HCT116 (cell line): ENCODE measurements around the gene PDE6C. TPM values are rescaled to one million over a fixed set of nuclear protein-coding genes. Genes with fewer than 3 reads are reported as not detected.

Experiments used
- ATAC-seq: fragments of 200-7000 bp; cut with Tn5 transposase; 2 replicates; pipeline ENCODE4 v1.9.1; 2020; ENCODE audit warnings: mild to moderate bottlenecking, moderate library complexity
- BruUV-seq: library from RNA; stranded (reverse); fragments of 400-500 nt; replicated peaks from 2 replicates; lab custom pipeline; 2021; lab: Mats Ljungman, UMichigan
- CTCF ChIA-PET: fragments of 300-600 bp; sonication (Branson Sonifier 250); formaldehyde crosslinking; loops from one replicate; lab custom pipeline; 2021; ENCODE audit warnings: antibody characterized with exemption; lab: Charles Lee
- POLR2A ChIA-PET: fragments of 300-600, 350-600 bp; sonication (Branson Sonifier 250); formaldehyde crosslinking; loops from one replicate; lab custom pipeline; 2021; ENCODE audit warnings: antibody characterized with exemption; lab: Charles Lee
- RAD21 ChIA-PET, 2 experiments: fragments of 300-600 bp; sonication (Branson Sonifier 250); formaldehyde crosslinking; loops; one replicate each; lab custom pipeline; 2023; ENCODE audit warnings: low total read pairs in 2 of 2; ENCODE audit not compliant: uncharacterized antibody in 2 of 2, unreplicated experiment in 2 of 2, low non-redundant PET in 1 of 2; lab: Charles Lee
- DNase-seq: peaks from one replicate; pipeline ENCODE4 v3.0.0-alpha.2; 2010; ENCODE audit warnings: low read depth, low spot score
- H2AFZ ChIP-seq: fragments of 200-600 bp; shearing (Covaris generic), sonication (generic); 2 replicates; pipeline ENCODE4 v1.6.1; 2017; ENCODE audit warnings: low read depth, mixed run types, mixed read lengths, antibody characterized with exemption, low read length; ENCODE audit not compliant: poor library complexity, severe bottlenecking
- H3K27ac ChIP-seq: 2 replicates; pipeline ENCODE4 v1.5.1; 2012; ENCODE audit warnings: low read depth, low read length
- H3K27me3 ChIP-seq: fragments of 200-600 bp; sonication (generic); 2 replicates; pipeline ENCODE4 v1.6.1; 2016; ENCODE audit warnings: mixed run types, low read length, mixed read lengths; ENCODE audit not compliant: insufficient read depth
- H3K36me3 ChIP-seq, 2 experiments: fragments of 200-500 bp in 1 of 2; fragments of 200-600 bp in 1 of 2; sonication (Bioruptor generic) in 1 of 2; sonication (generic) in 1 of 2; 2 replicates each; pipeline versions ENCODE4 v1.5.1 to v1.6.1; 2014 to 2016; ENCODE audit warnings: low read length in 2 of 2, inconsistent platforms in 1 of 2, mixed read lengths in 1 of 2, mixed run types in 1 of 2; ENCODE audit not compliant: insufficient read depth in 2 of 2, control insufficient read depth in 1 of 2
- H3K4me1 ChIP-seq, 2 experiments: fragments of 200-600 bp in 1 of 2; sonication (generic) in 1 of 2; 2 replicates each; pipeline versions ENCODE4 v1.5.1 to v1.6.1; 2012 to 2017; ENCODE audit warnings: low read length in 2 of 2, inconsistent platforms in 1 of 2, mild to moderate bottlenecking in 1 of 2, mixed read lengths in 1 of 2, mixed run types in 1 of 2, moderate library complexity in 1 of 2; ENCODE audit not compliant: insufficient read depth in 2 of 2, control insufficient read depth in 1 of 2
- H3K4me2 ChIP-seq: fragments of 200-600 bp; sonication (generic); 2 replicates; pipeline ENCODE4 v1.6.1; 2017; ENCODE audit warnings: mixed run types, low read length, mixed read lengths
- H3K4me3 ChIP-seq, 2 experiments: fragments of 200-600 bp in 1 of 2; sonication (generic) in 1 of 2; replicated peaks in 1 of 2; 2 replicates each; pipeline ENCODE4 v1.5.1; 2011 to 2016; ENCODE audit warnings: low read length in 2 of 2, control low read depth in 1 of 2, low read depth in 1 of 2, mild to moderate bottlenecking in 1 of 2, mixed read lengths in 1 of 2, mixed run types in 1 of 2
- H3K79me2 ChIP-seq: fragments of 200-600 bp; sonication (generic); 2 replicates; pipeline ENCODE4 v1.6.1; 2017; ENCODE audit warnings: mild to moderate bottlenecking, mixed run types, low read length, moderate library complexity, mixed read lengths; ENCODE audit not compliant: insufficient read depth
- H3K9ac ChIP-seq: fragments of 200-600 bp; sonication (generic); 2 replicates; pipeline ENCODE4 v1.6.1; 2016; ENCODE audit warnings: low read length, mixed read lengths
- H3K9me2 ChIP-seq: fragments of 200-600 bp; sonication (generic), shearing (Covaris generic); 2 replicates; pipeline ENCODE4 v1.6.1; 2017; ENCODE audit warnings: mixed run types, mild to moderate bottlenecking, moderate library complexity; ENCODE audit not compliant: insufficient read depth
- H3K9me3 ChIP-seq, 2 experiments: fragments of 200-500 bp in 1 of 2; fragments of 200-600 bp in 1 of 2; sonication (Bioruptor generic) in 1 of 2; sonication (generic) in 1 of 2; 2 replicates each; pipeline ENCODE4 v1.6.1; 2014 to 2017; ENCODE audit warnings: low read length in 2 of 2, mixed read lengths in 2 of 2, inconsistent platforms in 1 of 2, low read depth in 1 of 2, mild to moderate bottlenecking in 1 of 2, mixed run types in 1 of 2, moderate library complexity in 1 of 2; ENCODE audit not compliant: control insufficient read depth in 1 of 2, insufficient read depth in 1 of 2
- H4K20me1 ChIP-seq: fragments of 200-600 bp; sonication (generic), shearing (Covaris generic); 2 replicates; pipeline ENCODE4 v1.6.1; 2017; ENCODE audit warnings: mixed run types, mild to moderate bottlenecking, moderate library complexity; ENCODE audit not compliant: insufficient read depth
- EZH2phosphoT487 ChIP-seq: fragments of 200-600 bp; IDR thresholded peaks from 2 replicates; pipeline ENCODE4 v1.6.1; 2018; ENCODE audit warnings: antibody characterized with exemption, borderline replicate concordance
- POLR2AphosphoS5 ChIP-seq: IDR thresholded peaks from 2 replicates; pipeline ENCODE4 v1.6.1; 2011; ENCODE audit warnings: mild to moderate bottlenecking, low read depth, low read length, moderate library complexity
- TCF7L2 ChIP-seq: IDR thresholded peaks from 2 replicates; pipeline ENCODE4 v1.7.0; 2011; ENCODE audit warnings: borderline replicate concordance, inconsistent platforms; ENCODE audit not compliant: insufficient read depth, insufficient read length; ENCODE audit errors: extremely low read depth
- intact Hi-C: fragments of 100-400 bp; cut with micrococcal nuclease; formaldehyde crosslinking; loops from 2 replicates; pipeline ENCODE4 v1.10.0; 2022
- total RNA-seq: library from RNA; stranded (reverse); gene quantifications from one replicate; pipeline ENCODE4 v1.2.1, GENCODE V29; 2021; ENCODE audit not compliant: unreplicated experiment
- TF ChIP-seq, protein P1 (sequence below), 3 experiments: fragments of 200-600 bp in 1 of 3; sonication (generic) in 1 of 3; IDR thresholded peaks in 2 of 3; conservative IDR thresholded peaks in 1 of 3; 2 replicates each; pipeline ENCODE4 v1.5.1; 2012 to 2017; ENCODE audit warnings: low read depth in 2 of 3, low read length in 2 of 3, antibody characterized with exemption in 1 of 3, borderline replicate concordance in 1 of 3, control low read depth in 1 of 3, mild to moderate bottlenecking in 1 of 3, mixed read lengths in 1 of 3, mixed run types in 1 of 3, moderate library complexity in 1 of 3; ENCODE audit not compliant: insufficient read depth in 1 of 3
- TF ChIP-seq, protein P2 (sequence below): IDR thresholded peaks from 2 replicates; pipeline ENCODE4 v1.6.1; 2012; ENCODE audit warnings: low read depth

The PDE6C gene
- total RNA-seq, 1 experiment from 2014 or later: not detected

DNA sequence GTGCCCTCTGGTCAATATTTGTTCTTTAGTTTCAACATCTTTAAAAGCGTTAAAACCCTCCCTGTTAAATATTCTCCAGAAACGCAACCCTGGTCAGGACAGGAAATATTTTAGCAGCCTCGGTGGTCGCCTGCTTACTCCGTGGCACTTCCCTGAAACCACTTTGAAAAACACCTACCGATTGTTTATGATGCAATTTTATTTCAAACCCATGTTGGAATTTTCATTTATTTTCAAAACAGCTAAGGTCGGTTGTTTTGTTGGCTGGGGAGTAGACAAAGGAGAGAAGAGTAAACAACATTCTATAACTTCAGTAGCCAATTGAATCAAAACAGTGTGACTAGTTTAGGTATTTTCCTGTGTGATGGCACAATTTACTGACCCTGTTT lies 10.6 kb upstream of the PDE6C start:
- TF ChIP-seq POLR2AphosphoS5: no peak
- no peak for TF ChIP-seq TCF7L2
- TF ChIP-seq, protein P1, sequence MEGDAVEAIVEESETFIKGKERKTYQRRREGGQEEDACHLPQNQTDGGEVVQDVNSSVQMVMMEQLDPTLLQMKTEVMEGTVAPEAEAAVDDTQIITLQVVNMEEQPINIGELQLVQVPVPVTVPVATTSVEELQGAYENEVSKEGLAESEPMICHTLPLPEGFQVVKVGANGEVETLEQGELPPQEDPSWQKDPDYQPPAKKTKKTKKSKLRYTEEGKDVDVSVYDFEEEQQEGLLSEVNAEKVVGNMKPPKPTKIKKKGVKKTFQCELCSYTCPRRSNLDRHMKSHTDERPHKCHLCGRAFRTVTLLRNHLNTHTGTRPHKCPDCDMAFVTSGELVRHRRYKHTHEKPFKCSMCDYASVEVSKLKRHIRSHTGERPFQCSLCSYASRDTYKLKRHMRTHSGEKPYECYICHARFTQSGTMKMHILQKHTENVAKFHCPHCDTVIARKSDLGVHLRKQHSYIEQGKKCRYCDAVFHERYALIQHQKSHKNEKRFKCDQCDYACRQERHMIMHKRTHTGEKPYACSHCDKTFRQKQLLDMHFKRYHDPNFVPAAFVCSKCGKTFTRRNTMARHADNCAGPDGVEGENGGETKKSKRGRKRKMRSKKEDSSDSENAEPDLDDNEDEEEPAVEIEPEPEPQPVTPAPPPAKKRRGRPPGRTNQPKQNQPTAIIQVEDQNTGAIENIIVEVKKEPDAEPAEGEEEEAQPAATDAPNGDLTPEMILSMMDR (IDR thresholded peaks at IDR 0.05 in 2 of 3, conservative IDR thresholded peaks at IDR 0.05 in 1 of 3; ENCODE audit: borderline replicate concordance in 1 of 3, insufficient read depth in 1 of 3, low read depth in 2 of 3, low read length in 2 of 3): no peak
- no peak for TF ChIP-seq EZH2phosphoT487
- TF ChIP-seq, protein P2, sequence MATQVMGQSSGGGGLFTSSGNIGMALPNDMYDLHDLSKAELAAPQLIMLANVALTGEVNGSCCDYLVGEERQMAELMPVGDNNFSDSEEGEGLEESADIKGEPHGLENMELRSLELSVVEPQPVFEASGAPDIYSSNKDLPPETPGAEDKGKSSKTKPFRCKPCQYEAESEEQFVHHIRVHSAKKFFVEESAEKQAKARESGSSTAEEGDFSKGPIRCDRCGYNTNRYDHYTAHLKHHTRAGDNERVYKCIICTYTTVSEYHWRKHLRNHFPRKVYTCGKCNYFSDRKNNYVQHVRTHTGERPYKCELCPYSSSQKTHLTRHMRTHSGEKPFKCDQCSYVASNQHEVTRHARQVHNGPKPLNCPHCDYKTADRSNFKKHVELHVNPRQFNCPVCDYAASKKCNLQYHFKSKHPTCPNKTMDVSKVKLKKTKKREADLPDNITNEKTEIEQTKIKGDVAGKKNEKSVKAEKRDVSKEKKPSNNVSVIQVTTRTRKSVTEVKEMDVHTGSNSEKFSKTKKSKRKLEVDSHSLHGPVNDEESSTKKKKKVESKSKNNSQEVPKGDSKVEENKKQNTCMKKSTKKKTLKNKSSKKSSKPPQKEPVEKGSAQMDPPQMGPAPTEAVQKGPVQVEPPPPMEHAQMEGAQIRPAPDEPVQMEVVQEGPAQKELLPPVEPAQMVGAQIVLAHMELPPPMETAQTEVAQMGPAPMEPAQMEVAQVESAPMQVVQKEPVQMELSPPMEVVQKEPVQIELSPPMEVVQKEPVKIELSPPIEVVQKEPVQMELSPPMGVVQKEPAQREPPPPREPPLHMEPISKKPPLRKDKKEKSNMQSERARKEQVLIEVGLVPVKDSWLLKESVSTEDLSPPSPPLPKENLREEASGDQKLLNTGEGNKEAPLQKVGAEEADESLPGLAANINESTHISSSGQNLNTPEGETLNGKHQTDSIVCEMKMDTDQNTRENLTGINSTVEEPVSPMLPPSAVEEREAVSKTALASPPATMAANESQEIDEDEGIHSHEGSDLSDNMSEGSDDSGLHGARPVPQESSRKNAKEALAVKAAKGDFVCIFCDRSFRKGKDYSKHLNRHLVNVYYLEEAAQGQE: no peak
- H3K4me2 ChIP-seq: no peak overlapping the region
- no peak overlapping the region for H3K27ac ChIP-seq
- H2AFZ ChIP-seq: no peak overlapping the region
- no peaks in the 10 kb centered on the region for H3K9me3 ChIP-seq
- no peaks in the 10 kb centered on the region for H3K4me1 ChIP-seq
- H3K4me3 ChIP-seq: no peak overlapping the region
- H3K79me2 ChIP-seq: no peaks in the 10 kb centered on the region
- intact Hi-C loops: no loop called here
- POLR2A ChIA-PET: no interaction called here
- H4K20me1 ChIP-seq: no peaks in the 10 kb centered on the region
- no peak for ATAC-seq
- BruUV-seq: no TSS peak
- CTCF ChIA-PET: no interaction called here
- RAD21 ChIA-PET: no interaction called here
- no peak for DNase-seq
- no peak overlapping the region for H3K9ac ChIP-seq
- H3K9me2 ChIP-seq: no peaks in the 10 kb centered on the region
- no peaks in the 10 kb centered on the region for H3K36me3 ChIP-seq
- no peaks in the 10 kb centered on the region for H3K27me3 ChIP-seq
